Measurements from ENCODE around the gene MMP15. TPM values are rescaled to one million over a fixed set of nuclear protein-coding genes. Genes with fewer than 3 reads are reported as not detected.

The MMP15 gene
- total and polyA plus RNA-seq, 7 donors = 2.3 to 54.0 (median 10.5) TPM

GRCh38 chr16:58027161-58027915 lies 1.8 kb downstream of the MMP15 start:
- H3K27ac ChIP-seq = peak overlapping the region; percentile 86 to 91 (median 89)
- TF ChIP-seq POLR2A (IDR thresholded peaks at IDR 0.05) = peak in 1 of 2 donors; percentile 33
- no peak for TF ChIP-seq EP300 (IDR thresholded peaks at IDR 0.05)
- TF ChIP-seq POLR2AphosphoS5 (IDR thresholded peaks at IDR 0.05) = peak in 1 of 4 donors; percentile 10
- no peaks in the 10 kb centered on the region for H3K27me3 ChIP-seq
- peaks cover 1 to 62% (median 52%) of the 10 kb centered on the region in 4 donors for H3K4me1 ChIP-seq
- no peak for DNase-seq
- H3K9me3 ChIP-seq = no peaks in the 10 kb centered on the region
- WGBS, 2 donors = 3 to 18% methylated on average over 43 of the region's 43 CpGs
- H3K4me3 ChIP-seq = peak overlapping the region; percentile 51 to 89 (median 70)
- H3K36me3 ChIP-seq = no peaks in the 10 kb centered on the region
- intact Hi-C loops (cut with DNase I) = loop anchor here (2.0 to 10.0 kb wide), 3 partner anchors 101 to 367 kb away; partner anchors contain the start of genes CFAP20, CSNK2A2 and GINS3

- 85 to 88% methylated on average over 8 of the region's 8 CpGs for WGBS, 2 donors
- H3K27me3 ChIP-seq = no peaks in the 10 kb centered on the region
- peak overlapping the region in 3 of 4 donors; percentile 88 to 91 (median 90) for H3K27ac ChIP-seq
- no peak overlapping the region for H3K4me3 ChIP-seq
- intact Hi-C loops (cut with DNase I) = loop anchor here (2.0 to 10.0 kb wide), 3 partner anchors 101 to 367 kb away; partner anchors contain the start of genes CFAP20, CSNK2A2 and GINS3
- peaks cover 1 to 62% (median 50%) of the 10 kb centered on the region in 4 donors for H3K4me1 ChIP-seq
- no peaks in the 10 kb centered on the region for H3K9me3 ChIP-seq
- TF ChIP-seq CTCF (IDR thresholded peaks at IDR 0.05) = no peak
- TF ChIP-seq POLR2A (IDR thresholded peaks at IDR 0.05) = no peak
- TF ChIP-seq POLR2AphosphoS5 (IDR thresholded peaks at IDR 0.05) = no peak
- TF ChIP-seq EP300 (IDR thresholded peaks at IDR 0.05) = no peak
- DNase-seq = no peak
- H3K36me3 ChIP-seq = no peaks in the 10 kb centered on the region
Observed at GRCh38 chr16:58027916-58028455, 2.4 kb downstream of the MMP15 start.

- Histone ChIP-seq H3K27ac (no peak overlapping the region), H3K27me3 (no peaks in the 10 kb centered on the region), H3K9me3 (no peaks in the 10 kb centered on the region), H3K4me1 (peaks cover 1 to 58% (median 47%) of the 10 kb centered on the region in 4 donors), H3K4me3 (no peak overlapping the region), H3K36me3 (no peaks in the 10 kb centered on the region)
- 55 to 63% methylated on average over 6 of the region's 6 CpGs for WGBS, 2 donors
- no peak for DNase-seq
- TF ChIP-seq POLR2AphosphoS5 (IDR thresholded peaks at IDR 0.05) = no peak
- no peak for TF ChIP-seq POLR2A (IDR thresholded peaks at IDR 0.05)
- no peak for TF ChIP-seq EP300 (IDR thresholded peaks at IDR 0.05)
- TF ChIP-seq CTCF (IDR thresholded peaks at IDR 0.05) = no peak
- intact Hi-C loops (cut with DNase I) = loop anchor here (10.0 kb wide), 1 partner anchor 366 kb away; the partner anchor contains the start of gene GINS3
Observed at GRCh38 chr16:58028541-58029070, 3.1 kb downstream of the MMP15 start.

DNA sequence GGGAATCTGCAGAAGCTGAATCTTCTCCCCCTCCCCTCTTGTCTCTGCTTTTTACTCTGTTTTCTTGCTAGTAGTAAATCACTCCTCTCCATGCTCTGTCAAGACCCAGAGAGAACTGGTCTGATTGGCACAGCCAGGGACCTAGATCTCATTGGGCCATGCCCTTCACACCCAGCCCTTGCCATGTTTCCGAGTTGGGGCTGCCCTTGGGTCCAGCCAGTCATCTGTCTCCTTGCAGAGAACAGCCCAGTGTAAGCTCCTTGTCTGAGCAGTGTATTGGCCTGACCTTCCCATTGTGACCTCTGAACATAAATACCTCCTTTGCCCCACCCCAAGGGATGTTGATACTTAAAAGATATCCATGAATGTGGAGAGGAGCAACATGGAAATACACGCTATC lies 3.9 kb downstream of the MMP15 start:
- Histone ChIP-seq H3K27ac (no peak overlapping the region), H3K27me3 (no peaks in the 10 kb centered on the region), H3K4me1 (peaks cover 1 to 51% (median 43%) of the 10 kb centered on the region in 4 donors), H3K4me3 (no peak overlapping the region), H3K36me3 (no peaks in the 10 kb centered on the region), H3K9me3 (no peaks in the 10 kb centered on the region)
- intact Hi-C loops (cut with DNase I) = loop anchor here (10.0 kb wide), 1 partner anchor 365 kb away; the partner anchor contains the start of gene GINS3
- no peak for DNase-seq
- 58 to 84% methylated on average over 2 of the region's 2 CpGs for WGBS, 2 donors
- no peak for TF ChIP-seq CTCF (IDR thresholded peaks at IDR 0.05)
